ENCODE measurements around the gene YY2. TPM values are rescaled to one million over a fixed set of nuclear protein-coding genes. Genes with fewer than 3 reads are reported as not detected.

Gene YY2
- total and polyA plus RNA-seq, 2 of the 8 experiments (the other 6 are each of a cell fraction or from before 2014, with no cell fraction given) = 0.60 to 1.5 TPM

DNA sequence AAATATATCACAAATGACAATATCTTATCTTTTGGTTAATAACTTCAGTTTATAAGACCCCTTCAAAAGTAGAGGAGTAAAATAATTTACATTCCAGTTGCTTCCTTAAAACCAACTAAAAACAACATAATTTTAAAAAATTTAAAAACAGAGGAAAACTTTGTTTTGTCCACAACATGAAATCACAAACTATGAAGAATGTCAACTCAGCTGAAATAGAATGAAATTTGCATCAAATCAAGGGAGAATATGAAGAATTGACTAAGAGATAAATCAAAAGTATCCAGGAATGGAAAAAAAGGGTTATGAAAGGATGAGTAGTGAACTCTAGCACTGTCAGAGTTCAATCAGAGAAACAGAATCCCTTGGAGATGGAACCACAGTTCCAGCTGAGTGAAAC is 2.2 kb upstream of the YY2 start (continued):
- TF ChIP-seq, protein P1, sequence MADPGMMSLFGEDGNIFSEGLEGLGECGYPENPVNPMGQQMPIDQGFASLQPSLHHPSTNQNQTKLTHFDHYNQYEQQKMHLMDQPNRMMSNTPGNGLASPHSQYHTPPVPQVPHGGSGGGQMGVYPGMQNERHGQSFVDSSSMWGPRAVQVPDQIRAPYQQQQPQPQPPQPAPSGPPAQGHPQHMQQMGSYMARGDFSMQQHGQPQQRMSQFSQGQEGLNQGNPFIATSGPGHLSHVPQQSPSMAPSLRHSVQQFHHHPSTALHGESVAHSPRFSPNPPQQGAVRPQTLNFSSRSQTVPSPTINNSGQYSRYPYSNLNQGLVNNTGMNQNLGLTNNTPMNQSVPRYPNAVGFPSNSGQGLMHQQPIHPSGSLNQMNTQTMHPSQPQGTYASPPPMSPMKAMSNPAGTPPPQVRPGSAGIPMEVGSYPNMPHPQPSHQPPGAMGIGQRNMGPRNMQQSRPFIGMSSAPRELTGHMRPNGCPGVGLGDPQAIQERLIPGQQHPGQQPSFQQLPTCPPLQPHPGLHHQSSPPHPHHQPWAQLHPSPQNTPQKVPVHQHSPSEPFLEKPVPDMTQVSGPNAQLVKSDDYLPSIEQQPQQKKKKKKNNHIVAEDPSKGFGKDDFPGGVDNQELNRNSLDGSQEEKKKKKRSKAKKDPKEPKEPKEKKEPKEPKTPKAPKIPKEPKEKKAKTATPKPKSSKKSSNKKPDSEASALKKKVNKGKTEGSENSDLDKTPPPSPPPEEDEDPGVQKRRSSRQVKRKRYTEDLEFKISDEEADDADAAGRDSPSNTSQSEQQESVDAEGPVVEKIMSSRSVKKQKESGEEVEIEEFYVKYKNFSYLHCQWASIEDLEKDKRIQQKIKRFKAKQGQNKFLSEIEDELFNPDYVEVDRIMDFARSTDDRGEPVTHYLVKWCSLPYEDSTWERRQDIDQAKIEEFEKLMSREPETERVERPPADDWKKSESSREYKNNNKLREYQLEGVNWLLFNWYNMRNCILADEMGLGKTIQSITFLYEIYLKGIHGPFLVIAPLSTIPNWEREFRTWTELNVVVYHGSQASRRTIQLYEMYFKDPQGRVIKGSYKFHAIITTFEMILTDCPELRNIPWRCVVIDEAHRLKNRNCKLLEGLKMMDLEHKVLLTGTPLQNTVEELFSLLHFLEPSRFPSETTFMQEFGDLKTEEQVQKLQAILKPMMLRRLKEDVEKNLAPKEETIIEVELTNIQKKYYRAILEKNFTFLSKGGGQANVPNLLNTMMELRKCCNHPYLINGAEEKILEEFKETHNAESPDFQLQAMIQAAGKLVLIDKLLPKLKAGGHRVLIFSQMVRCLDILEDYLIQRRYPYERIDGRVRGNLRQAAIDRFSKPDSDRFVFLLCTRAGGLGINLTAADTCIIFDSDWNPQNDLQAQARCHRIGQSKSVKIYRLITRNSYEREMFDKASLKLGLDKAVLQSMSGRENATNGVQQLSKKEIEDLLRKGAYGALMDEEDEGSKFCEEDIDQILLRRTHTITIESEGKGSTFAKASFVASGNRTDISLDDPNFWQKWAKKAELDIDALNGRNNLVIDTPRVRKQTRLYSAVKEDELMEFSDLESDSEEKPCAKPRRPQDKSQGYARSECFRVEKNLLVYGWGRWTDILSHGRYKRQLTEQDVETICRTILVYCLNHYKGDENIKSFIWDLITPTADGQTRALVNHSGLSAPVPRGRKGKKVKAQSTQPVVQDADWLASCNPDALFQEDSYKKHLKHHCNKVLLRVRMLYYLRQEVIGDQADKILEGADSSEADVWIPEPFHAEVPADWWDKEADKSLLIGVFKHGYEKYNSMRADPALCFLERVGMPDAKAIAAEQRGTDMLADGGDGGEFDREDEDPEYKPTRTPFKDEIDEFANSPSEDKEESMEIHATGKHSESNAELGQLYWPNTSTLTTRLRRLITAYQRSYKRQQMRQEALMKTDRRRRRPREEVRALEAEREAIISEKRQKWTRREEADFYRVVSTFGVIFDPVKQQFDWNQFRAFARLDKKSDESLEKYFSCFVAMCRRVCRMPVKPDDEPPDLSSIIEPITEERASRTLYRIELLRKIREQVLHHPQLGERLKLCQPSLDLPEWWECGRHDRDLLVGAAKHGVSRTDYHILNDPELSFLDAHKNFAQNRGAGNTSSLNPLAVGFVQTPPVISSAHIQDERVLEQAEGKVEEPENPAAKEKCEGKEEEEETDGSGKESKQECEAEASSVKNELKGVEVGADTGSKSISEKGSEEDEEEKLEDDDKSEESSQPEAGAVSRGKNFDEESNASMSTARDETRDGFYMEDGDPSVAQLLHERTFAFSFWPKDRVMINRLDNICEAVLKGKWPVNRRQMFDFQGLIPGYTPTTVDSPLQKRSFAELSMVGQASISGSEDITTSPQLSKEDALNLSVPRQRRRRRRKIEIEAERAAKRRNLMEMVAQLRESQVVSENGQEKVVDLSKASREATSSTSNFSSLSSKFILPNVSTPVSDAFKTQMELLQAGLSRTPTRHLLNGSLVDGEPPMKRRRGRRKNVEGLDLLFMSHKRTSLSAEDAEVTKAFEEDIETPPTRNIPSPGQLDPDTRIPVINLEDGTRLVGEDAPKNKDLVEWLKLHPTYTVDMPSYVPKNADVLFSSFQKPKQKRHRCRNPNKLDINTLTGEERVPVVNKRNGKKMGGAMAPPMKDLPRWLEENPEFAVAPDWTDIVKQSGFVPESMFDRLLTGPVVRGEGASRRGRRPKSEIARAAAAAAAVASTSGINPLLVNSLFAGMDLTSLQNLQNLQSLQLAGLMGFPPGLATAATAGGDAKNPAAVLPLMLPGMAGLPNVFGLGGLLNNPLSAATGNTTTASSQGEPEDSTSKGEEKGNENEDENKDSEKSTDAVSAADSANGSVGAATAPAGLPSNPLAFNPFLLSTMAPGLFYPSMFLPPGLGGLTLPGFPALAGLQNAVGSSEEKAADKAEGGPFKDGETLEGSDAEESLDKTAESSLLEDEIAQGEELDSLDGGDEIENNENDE (IDR thresholded peaks at IDR 0.05; ENCODE audit: insufficient replicate concordance, low read length) = no peak
- TF ChIP-seq NANOG (IDR thresholded peaks at IDR 0.05; ENCODE audit: insufficient read depth, low read depth, low read length, poor library complexity, severe bottlenecking) = no peak
- TF ChIP-seq TAF1 (IDR thresholded peaks at IDR 0.05; ENCODE audit: low read depth, low read length) = no peak
- TF ChIP-seq KDM1A (IDR thresholded peaks at IDR 0.05; ENCODE audit: borderline replicate concordance, low read length) = no peak
- TF ChIP-seq SP2 (IDR thresholded peaks at IDR 0.05; ENCODE audit: low read length) = no peak
